Erythroblast (primary cell): Measurements from ENCODE around the gene SCARB2.

ENCODE experiments used
- DNase-seq, 2 experiments: peaks; one replicate each; lab custom pipeline; 2025; lab: John Stamatoyannopoulos, UW
- GATA1 ChIP-seq: IDR thresholded peaks from 2 replicates; pipeline ENCODE4 v1.6.1; 2011; ENCODE audit warnings: low read depth, mild to moderate bottlenecking, control low read depth, low read length, moderate library complexity
- POLR2A ChIP-seq: IDR thresholded peaks from 2 replicates; pipeline ENCODE4 v1.6.1; 2011; ENCODE audit warnings: mild to moderate bottlenecking, low read length

SCARB2 gene

DNA sequence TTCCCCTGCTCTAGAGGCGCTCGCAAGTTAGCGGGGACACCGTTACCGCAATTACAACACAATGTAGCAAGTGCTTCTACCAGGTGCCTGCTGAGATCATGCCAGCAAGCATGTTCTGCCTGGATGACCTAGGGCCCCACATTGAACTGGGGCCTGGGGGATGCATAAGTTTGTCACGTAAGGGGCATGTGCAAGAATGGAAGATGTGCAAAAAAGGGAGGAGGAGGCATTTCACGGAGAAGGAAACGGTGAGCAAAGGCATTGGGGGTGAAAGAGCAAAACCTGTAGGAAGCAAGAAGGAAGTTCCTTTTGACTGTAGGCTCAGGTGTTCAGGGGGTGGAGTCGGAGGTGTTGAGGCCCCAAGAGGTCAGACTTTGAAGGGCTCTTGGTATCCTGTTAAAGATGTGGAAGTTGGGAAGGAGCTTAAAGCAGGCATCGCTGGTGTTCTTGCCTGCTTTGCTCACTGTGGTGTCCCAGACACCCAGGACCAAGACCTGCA, 602 bp upstream of the SCARB2 start:
- peak in 1 of 2 experiments; percentile 35 for DNase-seq
- TF ChIP-seq GATA1 (no peak), POLR2A (peak; percentile 1)

DNA sequence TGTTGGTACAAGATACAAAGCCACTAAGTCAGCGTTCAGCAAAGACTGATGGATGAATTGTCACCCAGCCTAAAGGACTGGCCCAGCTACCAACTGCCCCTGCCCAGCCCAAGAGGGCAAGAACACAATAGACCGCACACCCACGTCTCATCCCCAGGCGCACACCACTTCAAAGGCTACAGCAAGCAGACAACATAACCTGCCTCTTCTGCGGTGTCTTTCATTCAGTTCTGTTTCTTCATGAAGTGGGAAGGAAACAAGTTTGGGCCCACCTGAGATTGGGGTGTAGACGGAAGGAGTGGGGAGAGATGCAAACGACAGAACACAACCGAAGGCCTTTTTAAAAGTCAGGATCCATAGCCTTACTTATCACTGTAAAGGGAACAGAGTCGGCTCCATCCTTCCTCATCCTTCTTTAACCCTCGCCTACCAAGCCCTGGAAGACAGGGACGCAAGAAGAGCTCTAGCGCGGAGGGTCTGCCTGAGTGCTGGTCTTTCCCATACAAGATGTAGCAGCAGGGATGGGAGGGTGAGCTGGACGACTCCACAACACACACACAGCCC, 691 bp downstream of the SCARB2 start:
- DNase-seq, result peak in 1 of 2 experiments; percentile 23
- TF ChIP-seq POLR2A, result no peak
- no peak for TF ChIP-seq GATA1

DNA sequence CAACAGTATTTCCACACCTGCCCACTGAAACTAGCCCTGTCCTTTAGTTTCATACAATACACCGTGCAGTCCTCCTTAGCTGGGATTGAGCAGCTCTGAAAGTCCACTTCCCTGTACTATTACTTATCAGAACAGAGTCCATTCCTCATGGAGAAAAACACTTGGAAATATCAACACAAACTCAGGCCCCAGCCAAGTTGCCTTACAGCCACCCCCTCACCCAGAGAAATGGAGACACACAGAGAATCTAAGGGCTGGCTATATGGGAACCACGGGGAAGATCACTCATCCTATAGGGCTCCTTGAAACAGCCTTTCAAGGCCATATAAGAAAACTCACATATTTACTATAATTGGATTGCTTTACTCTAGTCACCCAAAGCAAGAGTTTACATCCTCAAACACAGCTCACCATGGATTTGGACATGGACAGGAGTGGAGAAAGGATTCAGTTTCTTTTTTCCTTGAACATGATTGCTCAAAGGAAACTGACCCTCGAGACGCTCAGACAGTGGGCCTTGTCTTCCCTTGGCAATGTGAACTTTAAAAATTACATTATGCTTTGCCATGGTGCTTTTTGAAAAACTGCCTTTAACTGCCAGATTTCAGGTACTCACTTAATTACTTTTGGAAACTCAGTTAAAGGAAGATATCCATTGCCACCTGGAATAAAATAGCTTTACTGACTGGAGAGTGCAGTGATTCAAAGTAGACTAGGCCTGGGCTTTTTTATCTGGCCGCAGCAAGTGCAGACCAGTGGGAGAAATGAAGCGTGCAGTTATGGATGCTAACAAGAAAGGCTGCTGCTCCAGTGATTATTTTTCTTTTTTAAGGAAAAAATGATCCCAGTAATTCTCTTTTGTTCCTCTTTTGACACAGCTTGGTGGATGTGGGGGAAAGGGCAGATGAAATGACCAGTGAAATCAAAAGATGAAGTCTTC, 1.6 kb downstream of the SCARB2 start:
- DNase-seq, result no peak
- TF ChIP-seq GATA1 (no peak), POLR2A (no peak)

DNA sequence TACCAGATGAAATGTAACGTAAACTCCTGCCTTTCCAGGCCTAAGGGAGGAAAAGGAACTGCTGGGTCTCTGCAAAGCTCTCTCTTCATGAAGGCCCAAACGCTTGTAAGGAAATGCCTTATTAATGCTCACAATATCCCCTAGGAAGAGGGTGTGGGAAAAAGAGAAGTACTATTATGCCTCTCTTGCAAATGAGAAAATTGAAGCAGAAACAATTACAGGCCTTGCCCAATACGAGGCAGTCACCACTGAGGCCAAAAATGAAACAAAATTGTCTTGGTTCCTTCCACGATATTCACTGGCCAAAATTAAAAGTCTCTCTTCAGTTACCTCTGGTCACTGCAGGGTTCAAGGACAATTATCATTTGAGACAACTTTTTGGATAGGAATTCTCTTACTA, 3.2 kb downstream of the SCARB2 start:
- DNase-seq, result no peak
- TF ChIP-seq GATA1 (no peak), POLR2A (no peak)

DNA sequence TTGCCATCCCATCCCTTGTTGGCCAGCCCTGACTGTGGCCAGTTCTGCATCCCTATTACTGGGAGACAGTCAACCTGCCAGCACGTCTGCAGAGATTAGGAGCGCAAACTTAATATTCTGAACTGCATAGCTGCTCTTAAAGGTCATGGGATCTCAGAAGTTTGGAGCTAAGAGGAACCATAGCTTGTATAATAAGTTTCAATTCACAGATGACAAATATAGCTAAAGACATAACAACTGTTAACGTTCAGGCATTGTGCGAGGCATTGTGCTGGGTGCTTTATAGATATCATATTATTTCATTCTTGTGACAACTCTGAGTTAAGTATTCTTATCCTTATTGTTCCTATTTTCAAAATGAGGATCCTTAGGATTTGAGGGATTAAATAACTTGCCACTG, 3.7 kb downstream of the SCARB2 start:
- TF ChIP-seq POLR2A, result no peak
- TF ChIP-seq GATA1, result no peak

DNA sequence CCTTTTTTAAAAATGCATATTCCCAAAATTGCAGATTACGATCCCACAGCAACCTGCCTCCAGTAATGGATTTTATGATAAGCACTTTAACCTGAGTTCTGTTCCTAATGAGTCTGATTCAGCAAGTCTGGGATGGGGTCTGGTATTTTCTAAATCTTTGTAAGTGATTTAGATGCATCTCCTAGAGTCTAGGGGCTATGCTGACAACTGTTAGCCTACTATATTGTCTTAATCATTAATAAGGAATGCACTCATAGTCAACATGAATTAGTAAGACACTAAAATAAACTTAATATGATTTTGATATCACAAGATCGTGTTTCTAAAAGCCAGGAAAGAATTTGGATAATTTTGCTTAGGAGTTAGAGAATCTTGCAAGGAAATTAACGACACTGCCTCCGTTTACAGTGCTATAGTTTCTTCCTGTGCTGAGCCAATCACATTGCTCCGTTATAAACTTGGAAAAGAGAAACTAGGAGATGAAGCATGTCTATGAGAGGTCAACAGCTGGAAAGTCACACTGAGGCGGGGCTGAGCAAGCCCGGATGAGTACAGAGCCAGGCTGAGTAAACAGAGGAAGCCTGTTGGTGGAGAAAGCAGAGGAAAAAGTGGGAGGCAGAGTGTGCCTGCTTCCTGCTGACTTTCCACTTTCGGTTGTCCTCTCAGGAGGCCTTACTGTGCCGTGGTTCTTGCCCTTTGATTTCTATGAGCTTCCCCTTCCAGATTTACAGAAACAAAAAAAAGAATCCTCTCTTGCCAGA, 5.4 kb downstream of the SCARB2 start:
- TF ChIP-seq GATA1, result no peak
- TF ChIP-seq POLR2A, result no peak
- no peak for DNase-seq

More for the DNA sequence above, 3.7 kb downstream of the SCARB2 start:
- DNase-seq, result no peak

DNA sequence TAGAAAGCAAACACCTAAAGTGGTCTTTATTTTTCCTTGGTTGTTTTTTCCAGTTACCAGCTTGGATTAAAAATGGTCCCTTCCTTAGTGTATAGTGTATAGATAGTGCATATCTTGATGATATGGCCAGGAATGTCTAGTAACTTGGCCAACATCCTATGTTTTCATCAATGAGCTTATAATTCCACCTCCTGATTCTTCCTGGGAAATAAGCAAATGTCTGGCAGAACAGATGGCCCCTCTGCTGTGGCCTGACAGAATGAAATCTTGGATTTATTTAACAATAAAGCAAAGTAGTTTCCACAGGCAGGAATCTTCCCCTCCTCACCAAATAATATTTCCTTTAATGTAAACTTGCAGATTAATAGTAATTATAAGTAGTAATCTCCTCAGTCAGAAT, 6.1 kb downstream of the SCARB2 start:
- no peak for DNase-seq
- TF ChIP-seq POLR2A (no peak), GATA1 (no peak)

DNA sequence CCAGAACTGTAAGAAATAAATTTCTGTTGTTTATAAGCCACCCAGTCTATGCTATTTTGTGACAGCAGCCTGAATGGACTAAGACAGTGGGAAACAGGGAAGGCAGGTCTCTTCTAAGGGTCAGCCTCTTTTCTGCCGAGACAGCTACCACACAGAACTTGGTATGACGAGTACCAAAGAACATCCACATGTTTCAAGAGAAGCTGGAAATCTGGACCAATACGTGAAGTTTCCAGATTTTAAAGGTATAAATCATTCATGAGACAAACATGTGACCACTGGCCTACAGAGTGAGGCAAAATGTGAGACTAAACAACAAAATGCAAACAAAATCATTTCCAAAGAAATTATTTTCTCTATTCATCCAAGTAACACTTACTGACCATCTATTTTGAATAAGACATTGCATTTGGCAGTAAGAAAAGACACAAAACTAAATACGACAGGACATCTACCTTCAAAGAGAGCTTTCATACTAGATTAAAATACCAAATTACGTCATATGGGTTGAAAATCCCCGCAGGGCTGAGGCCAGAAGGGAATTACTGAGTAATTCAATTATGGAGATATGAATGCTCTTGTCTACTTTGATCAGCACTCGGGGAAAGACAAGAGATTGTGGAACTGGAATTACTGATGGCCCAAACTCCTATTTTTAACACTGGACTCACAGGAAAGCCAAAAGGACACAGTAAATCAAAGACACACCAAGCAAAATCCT, 7.2 kb downstream of the SCARB2 start:
- TF ChIP-seq POLR2A, result no peak
- no peak for TF ChIP-seq GATA1
- no peak for DNase-seq

DNA sequence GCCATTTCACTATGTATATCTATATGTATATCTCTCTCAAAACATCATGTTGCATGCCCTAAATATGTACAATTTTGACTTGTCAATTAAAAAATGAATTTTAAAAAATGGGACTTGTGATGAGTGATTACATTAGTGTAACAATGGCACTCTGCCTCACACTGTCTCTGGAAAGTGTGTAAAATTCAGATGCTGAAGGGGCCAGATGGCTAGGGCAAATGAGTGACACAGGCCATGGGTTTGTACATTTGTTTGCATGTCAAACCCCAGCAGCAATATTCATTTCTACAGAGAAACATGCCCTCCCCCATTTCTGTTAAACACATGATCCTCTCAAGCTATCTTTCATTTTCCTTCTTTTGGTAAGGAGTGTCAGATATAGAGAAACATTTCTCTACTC, 8.1 kb downstream of the SCARB2 start:
- TF ChIP-seq GATA1, result no peak
- no peak for TF ChIP-seq POLR2A

DNA sequence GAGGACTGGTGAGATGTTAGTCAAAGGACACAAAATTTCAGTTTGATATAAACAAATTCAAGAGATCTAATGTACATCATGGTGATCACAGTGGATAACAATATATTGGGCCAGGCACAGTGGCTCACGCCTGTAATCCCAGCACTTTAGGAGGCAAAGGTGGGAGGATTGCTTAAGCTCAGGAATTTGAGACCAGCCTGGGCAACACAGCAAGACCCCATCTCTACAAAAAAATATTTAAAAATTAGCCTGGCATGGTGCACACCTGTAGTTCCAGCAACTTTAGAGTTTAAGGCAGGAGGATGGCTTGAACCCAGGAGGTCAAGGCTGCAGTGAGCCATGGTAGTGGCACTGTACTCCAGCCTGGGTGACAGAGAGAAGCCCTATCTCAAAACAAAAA, 8.7 kb downstream of the SCARB2 start:
- no peak for DNase-seq
- TF ChIP-seq POLR2A, result no peak

More for the DNA sequence above, 8.1 kb downstream of the SCARB2 start:
- no peak for DNase-seq

DNA sequence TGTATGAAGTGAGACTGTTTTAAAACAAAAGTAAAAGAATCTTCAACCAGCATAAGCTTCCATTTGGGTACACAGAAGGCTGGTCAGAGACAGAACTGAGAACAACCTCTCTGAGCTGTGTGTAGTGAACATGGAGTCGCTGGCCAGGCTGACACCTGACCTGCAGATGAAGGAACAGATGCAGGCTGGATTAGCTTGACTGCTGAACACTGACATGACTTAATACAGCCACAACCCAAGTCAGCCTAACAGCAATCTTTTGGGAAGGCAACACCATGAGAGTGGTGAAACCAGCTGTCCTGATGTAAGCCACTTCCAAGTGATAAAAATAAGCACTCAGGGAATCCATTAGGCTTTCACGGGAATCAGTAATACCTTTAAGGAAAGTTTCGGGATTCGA, 10.1 kb downstream of the SCARB2 start:
- TF ChIP-seq POLR2A (no peak), GATA1 (no peak)
- DNase-seq, result no peak

DNA sequence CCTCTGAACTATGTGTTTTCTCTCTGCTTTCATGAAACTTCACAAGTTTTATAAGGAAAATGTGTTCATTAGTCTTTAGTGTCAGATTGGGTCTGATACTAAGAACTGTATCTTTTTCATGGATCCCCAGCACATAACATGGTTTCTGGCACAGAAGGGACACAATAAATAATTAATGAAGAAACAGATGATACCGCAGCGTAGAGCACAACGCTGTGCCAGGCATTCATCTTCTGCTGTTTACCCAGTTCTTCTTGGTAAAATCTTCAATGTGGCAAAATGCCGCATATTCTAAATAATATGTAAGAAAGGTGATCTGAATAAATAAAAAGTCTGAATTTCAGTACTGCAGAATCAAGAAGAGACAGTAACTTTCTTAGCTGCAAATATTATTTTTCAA, 12.3 kb downstream of the SCARB2 start:
- no peak for DNase-seq
- TF ChIP-seq POLR2A (no peak), GATA1 (no peak)

DNA sequence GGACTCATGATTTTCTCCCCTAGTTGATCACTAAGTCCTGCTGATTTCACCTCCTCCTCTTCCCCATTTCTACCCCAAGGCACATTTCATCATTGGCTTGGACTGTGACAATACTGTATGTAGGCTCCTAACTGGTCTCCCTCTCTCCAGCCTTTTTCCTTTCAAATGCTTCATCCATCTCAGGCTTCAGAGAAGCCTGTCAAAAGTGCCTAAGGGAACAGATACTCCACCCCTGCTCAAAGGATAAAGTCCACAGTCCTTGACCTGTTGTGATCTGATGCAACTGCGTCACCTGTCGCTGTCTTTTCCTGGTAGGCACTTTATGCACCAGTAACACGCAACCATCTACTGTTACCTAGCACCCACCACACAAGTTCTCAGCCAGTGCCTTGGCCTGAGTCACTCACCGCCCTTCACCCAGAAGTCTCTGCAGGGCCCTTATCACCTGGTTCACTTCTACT, 12.8 kb downstream of the SCARB2 start:
- peak; percentile 6 to 13 for DNase-seq

More for the DNA sequence above, 12.8 kb downstream of the SCARB2 start:
- no peak for TF ChIP-seq GATA1
- no peak for TF ChIP-seq POLR2A
